ENCODE results near the gene MAPKAP1. TPM values are rescaled to one million over a fixed set of nuclear protein-coding genes. Genes with fewer than 3 reads are reported as not detected.
A peak's percentile ranks its signal among the peaks of the same experiment; 100 is the strongest.

The MAPKAP1 gene
- total RNA-seq, 1 donor from 2014 or later = 76.9 TPM

GRCh38 chr9:125492719-125493118 lies 214.3 kb downstream of the MAPKAP1 start:
- Mint-ChIP-seq H3K27me3 (ENCODE audit: unreplicated experiment) (no peaks in the 10 kb centered on the region), H3K4me3 (ENCODE audit: unreplicated experiment) (no peak overlapping the region), H3K4me1 (ENCODE audit: unreplicated experiment) (peaks cover 11% of the 10 kb centered on the region), H3K27ac (ENCODE audit: unreplicated experiment) (no peak overlapping the region), H3K36me3 (ENCODE audit: unreplicated experiment) (peaks cover 2% of the 10 kb centered on the region), H3K9me3 (ENCODE audit: unreplicated experiment) (no peaks in the 10 kb centered on the region)
- TF ChIP-seq CTCF (IDR thresholded peaks at IDR 0.05) = no peak
- DNase-seq (ENCODE audit: extremely low spot score, unreplicated experiment) = no peak

GRCh38 chr9:125487842-125488241 lies 219.2 kb downstream of the MAPKAP1 start:
- no peaks in the 10 kb centered on the region for H3K9me3 Mint-ChIP-seq (ENCODE audit: unreplicated experiment)
- H3K27me3 Mint-ChIP-seq (ENCODE audit: unreplicated experiment) = no peaks in the 10 kb centered on the region
- peaks cover 2% of the 10 kb centered on the region for H3K36me3 Mint-ChIP-seq (ENCODE audit: unreplicated experiment)
- peaks cover 19% of the 10 kb centered on the region for H3K4me1 Mint-ChIP-seq (ENCODE audit: unreplicated experiment)
- no peak overlapping the region for H3K27ac Mint-ChIP-seq (ENCODE audit: unreplicated experiment)
- no peak for TF ChIP-seq CTCF (IDR thresholded peaks at IDR 0.05)
- H3K4me3 Mint-ChIP-seq (ENCODE audit: unreplicated experiment) = no peak overlapping the region
- DNase-seq (ENCODE audit: extremely low spot score, unreplicated experiment) = no peak

- H3K4me1 Mint-ChIP-seq (ENCODE audit: unreplicated experiment) = peaks cover 19% of the 10 kb centered on the region
- DNase-seq (ENCODE audit: extremely low spot score, unreplicated experiment) = peak; percentile 70
- no peak overlapping the region for H3K27ac Mint-ChIP-seq (ENCODE audit: unreplicated experiment)
- no peak overlapping the region for H3K4me3 Mint-ChIP-seq (ENCODE audit: unreplicated experiment)
- H3K9me3 Mint-ChIP-seq (ENCODE audit: unreplicated experiment) = no peaks in the 10 kb centered on the region
- H3K27me3 Mint-ChIP-seq (ENCODE audit: unreplicated experiment) = no peaks in the 10 kb centered on the region
- no peak for TF ChIP-seq CTCF (IDR thresholded peaks at IDR 0.05)
- H3K36me3 Mint-ChIP-seq (ENCODE audit: unreplicated experiment) = peaks cover 7% of the 10 kb centered on the region
Measured at GRCh38 chr9:125486576-125486975, 220.4 kb downstream of the MAPKAP1 start.

- Mint-ChIP-seq H3K4me3 (ENCODE audit: unreplicated experiment) (no peak overlapping the region), H3K27ac (ENCODE audit: unreplicated experiment) (no peak overlapping the region), H3K9me3 (ENCODE audit: unreplicated experiment) (no peaks in the 10 kb centered on the region), H3K36me3 (ENCODE audit: unreplicated experiment) (peaks cover 7% of the 10 kb centered on the region), H3K4me1 (ENCODE audit: unreplicated experiment) (peaks cover 19% of the 10 kb centered on the region), H3K27me3 (ENCODE audit: unreplicated experiment) (no peaks in the 10 kb centered on the region)
- peak; percentile 62 for DNase-seq (ENCODE audit: extremely low spot score, unreplicated experiment)
- no peak for TF ChIP-seq CTCF (IDR thresholded peaks at IDR 0.05)
Measured at GRCh38 chr9:125486152-125486508, 220.9 kb downstream of the MAPKAP1 start.

GRCh38 chr9:125485471-125486151 lies 221.4 kb downstream of the MAPKAP1 start:
- Mint-ChIP-seq H3K27me3 (ENCODE audit: unreplicated experiment) (no peaks in the 10 kb centered on the region), H3K4me3 (ENCODE audit: unreplicated experiment) (no peak overlapping the region), H3K9me3 (ENCODE audit: unreplicated experiment) (no peaks in the 10 kb centered on the region), H3K36me3 (ENCODE audit: unreplicated experiment) (peaks cover 10% of the 10 kb centered on the region), H3K4me1 (ENCODE audit: unreplicated experiment) (peaks cover 19% of the 10 kb centered on the region), H3K27ac (ENCODE audit: unreplicated experiment) (no peak overlapping the region)
- TF ChIP-seq CTCF (IDR thresholded peaks at IDR 0.05) = no peak
- peak; percentile 42 for DNase-seq (ENCODE audit: extremely low spot score, unreplicated experiment)
